K562 (cell line): Measurements from ENCODE around the gene PRR16. TPM values are rescaled to one million over a fixed set of nuclear protein-coding genes. Genes with fewer than 3 reads are reported as not detected.

ENCODE experiments used
- ATAC-seq: fragments of 200-7000 bp; cut with Tn5 transposase; 3 replicates; pipeline ENCODE4 v1.9.1; 2020; ENCODE audit warnings: moderate library complexity
- BruUV-seq: library from RNA; stranded (reverse); fragments of 400-500 nt; replicated peaks from 2 replicates; lab custom pipeline; 2021; lab: Mats Ljungman, UMichigan
- CTCF ChIA-PET: fragments of 300-600 bp; formaldehyde crosslinking; extraction: SDS; loops from one replicate; lab custom pipeline; 2021; ENCODE audit warnings: low intra/inter-chr PET ratio; lab: Yijun Ruan, JAX
- POLR2A ChIA-PET: fragments of 300-600, 350-650 bp; sonication (Branson Sonifier 250); formaldehyde crosslinking; extraction: SDS; loops from one replicate; lab custom pipeline; 2021; ENCODE audit warnings: antibody characterized with exemption, inconsistent platforms; lab: Yijun Ruan, JAX
- DNase-seq, 4 experiments: peaks; one replicate each; pipeline versions ENCODE4 v3.0.0 to v3.0.0-alpha.2; 2011 to 2018; ENCODE audit warnings: low spot score in 3 of 4, mixed read lengths in 3 of 4; ENCODE audit errors: extremely low read depth in 1 of 4
- FAIRE-seq: peaks from 2 replicates; lab custom pipeline; 2011; peaks lifted over from hg19 to GRCh38; lab: Jason Lieb, UNC
- H2AFZ ChIP-seq: 2 replicates; pipeline ENCODE4 v1.6.0; 2011; ENCODE audit warnings: low read depth, low read length, control low read depth, inconsistent platforms
- H3K27ac ChIP-seq: fragments of 200-600 bp; 3 replicates; pipeline ENCODE4 v1.8.0; 2011; ENCODE audit warnings: low read depth, mild to moderate bottlenecking, control low read depth, inconsistent platforms, low read length, moderate library complexity, mixed read lengths; ENCODE audit errors: extremely low read depth
- H3K27me3 ChIP-seq, 2 experiments: fragments of 300-600 bp in 1 of 2; 2 replicates in 1 of 2; 3 replicates in 1 of 2; pipeline versions ENCODE4 v1.6.0 to v1.8.0; 2011; ENCODE audit warnings: inconsistent platforms in 2 of 2, low read length in 2 of 2, mild to moderate bottlenecking in 1 of 2, mixed read lengths in 1 of 2, moderate library complexity in 1 of 2; ENCODE audit not compliant: control insufficient read depth in 2 of 2, insufficient read depth in 2 of 2
- H3K36me3 ChIP-seq: fragments of 300-600 bp; 3 replicates; pipeline ENCODE4 v1.8.0; 2011; ENCODE audit warnings: mild to moderate bottlenecking, low read length, inconsistent platforms; ENCODE audit not compliant: control insufficient read depth, insufficient read depth
- H3K4me1 ChIP-seq, 2 experiments: fragments of 200-600 bp in 1 of 2; replicated peaks in 1 of 2; 2 replicates in 1 of 2; 3 replicates in 1 of 2; pipeline versions ENCODE4 v1.5.1 to v1.8.0; 2011; ENCODE audit warnings: inconsistent platforms in 2 of 2, low read length in 2 of 2, mild to moderate bottlenecking in 1 of 2, mixed read lengths in 1 of 2, moderate library complexity in 1 of 2; ENCODE audit not compliant: control insufficient read depth in 2 of 2, insufficient read depth in 2 of 2
- H3K4me2 ChIP-seq: 2 replicates; pipeline ENCODE4 v1.6.1; 2011; ENCODE audit warnings: low read length, control low read depth, inconsistent platforms, mixed read lengths; ENCODE audit not compliant: insufficient read depth
- H3K4me3 ChIP-seq: fragments of 200-600 bp; sonication (generic), shearing (Covaris generic); 2 replicates; pipeline ENCODE4 v1.5.1; 2016; ENCODE audit warnings: control low read depth, inconsistent platforms
- H3K79me2 ChIP-seq: fragments of 200-600 bp; 3 replicates; pipeline ENCODE4 v1.8.0; 2011; ENCODE audit warnings: low read length, inconsistent platforms; ENCODE audit not compliant: control insufficient read depth, insufficient read depth
- H3K9ac ChIP-seq, 2 experiments: 2 replicates each; pipeline versions ENCODE4 v1.6.0 to v1.6.1; 2011; ENCODE audit warnings: low read depth in 2 of 2, low read length in 2 of 2, control low read depth in 1 of 2, inconsistent platforms in 1 of 2, mild to moderate bottlenecking in 1 of 2, mixed read lengths in 1 of 2; ENCODE audit not compliant: insufficient read depth in 1 of 2
- H3K9me1 ChIP-seq: one replicate; pipeline ENCODE4 v1.6.0; 2011; ENCODE audit warnings: inconsistent platforms, mild to moderate bottlenecking, low read length, moderate library complexity; ENCODE audit not compliant: control insufficient read depth, insufficient read depth
- H3K9me3 ChIP-seq: replicated peaks from 2 replicates; pipeline ENCODE4 v1.5.1; 2011; ENCODE audit warnings: low read depth, low read length, inconsistent platforms; ENCODE audit not compliant: control insufficient read depth, insufficient read depth
- H4K20me1 ChIP-seq: replicated peaks from 2 replicates; pipeline ENCODE4 v1.6.1; 2011; ENCODE audit warnings: low read length, inconsistent platforms, mixed read lengths; ENCODE audit not compliant: control insufficient read depth, insufficient read depth
- ARNT ChIP-seq, 2 experiments: fragments of 450-650 bp; IDR thresholded peaks; 2 replicates each; pipeline ENCODE4 v1.6.1; 2016; ENCODE audit warnings: mild to moderate bottlenecking in 1 of 2
- CBFA2T3 ChIP-seq: fragments of 450-650 bp; IDR thresholded peaks from 2 replicates; pipeline ENCODE4 v1.6.1; 2017
- E2F1 ChIP-seq: sonication (generic); formaldehyde crosslinking; IDR thresholded peaks from 2 replicates; pipeline ENCODE4 v1.8.1; 2023; ENCODE audit warnings: mild to moderate bottlenecking, missing genetic modification reagents, moderate library complexity
- FOXM1 ChIP-seq, 2 experiments: fragments of 450-650 bp in 1 of 2; sonication (generic) in 1 of 2; formaldehyde crosslinking in 1 of 2; IDR thresholded peaks; 2 replicates each; pipeline versions ENCODE4 v1.6.1 to v1.9.0; 2017 to 2022; ENCODE audit warnings: low read depth in 2 of 2, mild to moderate bottlenecking in 2 of 2, missing genetic modification reagents in 1 of 2, moderate library complexity in 1 of 2
- GABPB1 ChIP-seq: sonication (generic); formaldehyde crosslinking; IDR thresholded peaks from 2 replicates; pipeline ENCODE4 v1.8.0; 2022; ENCODE audit warnings: mild to moderate bottlenecking, missing genetic modification reagents
- GATAD2B ChIP-seq: fragments of 450-650 bp; IDR thresholded peaks from 2 replicates; pipeline ENCODE4 v1.6.1; 2017; ENCODE audit warnings: mild to moderate bottlenecking, borderline replicate concordance
- KDM1A ChIP-seq, 2 experiments: fragments of 450-650 bp; IDR thresholded peaks; 2 replicates each; pipeline ENCODE4 v1.6.1; 2016; ENCODE audit warnings: mild to moderate bottlenecking in 2 of 2
- MAFF ChIP-seq: IDR thresholded peaks from 2 replicates; pipeline ENCODE4 v1.6.1; 2012; ENCODE audit warnings: low read length, improper control_type of control experiment
- NCOA1 ChIP-seq: fragments of 450-650 bp; IDR thresholded peaks from 2 replicates; pipeline ENCODE4 v1.6.1; 2016; ENCODE audit warnings: low read depth
- RCOR1 ChIP-seq, 2 experiments: IDR thresholded peaks; 2 replicates each; pipeline ENCODE4 v1.6.1; 2012; ENCODE audit warnings: low read depth in 2 of 2, low read length in 2 of 2, borderline replicate concordance in 1 of 2, improper control_type of control experiment in 1 of 2
- RFX1 ChIP-seq: fragments of 450-650 bp; IDR thresholded peaks from 2 replicates; pipeline ENCODE4 v1.6.1; 2016; ENCODE audit warnings: mild to moderate bottlenecking, moderate library complexity
- ZNF174 ChIP-seq: fragments of 250-450 bp; sonication (Bioruptor Pico); IDR thresholded peaks from 2 replicates; pipeline ENCODE4 v1.4.0; 2020; ENCODE audit warnings: mild to moderate bottlenecking
- WGBS: fragments of 100-300 bp; shearing (Covaris generic); methylation state at CpG from one replicate; pipeline ENCODE4 v1.1.6; 2016; ENCODE audit warnings: low coverage, mixed read lengths; ENCODE audit not compliant: insufficient coverage; ENCODE audit errors: missing lambda C conversion rate; 5-methylcytosine and 5-hydroxymethylcytosine counted together
- in situ Hi-C: fragments of 300-500 bp; cut with MboI; formaldehyde crosslinking; loops from 4 replicates; pipeline ENCODE4 v1.15.0; 2018; ENCODE audit warnings: inconsistent platforms, mixed read lengths
- intact Hi-C: fragments of 100-400 bp; cut with micrococcal nuclease; formaldehyde crosslinking; loops from 2 replicates; pipeline ENCODE4 v1.14.2; 2022
- polyA plus RNA-seq, 8 experiments: library from polyadenylated mRNA; depleted of rRNA in 4 of 8; stranded (reverse) in 5 of 8; unstranded in 3 of 8; fragments of >200 nt; fragmentation: Nextera tagmentation in 2 of 8; fragmentation: Illumina TruSeq in 1 of 8; extraction: Ambion mirVana in 2 of 8; extraction: Trizol in 1 of 8; gene quantifications; 2 replicates each; pipeline versions ENCODE4 v1.2.1 to v1.2.3, GENCODE V29; 2011 to 2014; ENCODE audit warnings: inconsistent platforms in 1 of 8, missing spikeins in 1 of 8
- total RNA-seq, 7 experiments: library from RNA; depleted of rRNA in 6 of 7; stranded (reverse); fragments of >200 nt in 6 of 7; fragmentation: Illumina TruSeq in 2 of 7; extraction: Trizol in 2 of 7; gene quantifications; 2 replicates each; pipeline versions ENCODE4 v1.2.1 to v1.2.3, GENCODE V29; 2011 to 2021; ENCODE audit warnings: low replicate concordance in 1 of 7

PRR16 gene
- total and polyA plus RNA-seq, 9 of the 15 experiments (the other 6 are each of a cell fraction or from before 2014, with no cell fraction given), result 0.61 to 10.1 (median 3.3) TPM

- no peaks in the 10 kb centered on the region; the same call in 2 of the 3 replicates for H3K79me2 ChIP-seq
- no peaks in the 10 kb centered on the region for H3K9me3 ChIP-seq
- intact Hi-C loops (no loop called here), in situ Hi-C loops (no loop called here)
- no peaks in the 10 kb centered on the region for H4K20me1 ChIP-seq
- ATAC-seq, result peak; percentile 57
- no peak for FAIRE-seq
- H3K4me1 ChIP-seq, result no peaks in the 10 kb centered on the region
- no peaks in the 10 kb centered on the region for H3K9me1 ChIP-seq
- BruUV-seq, result no TSS peak
- no peaks in the 10 kb centered on the region for H3K27me3 ChIP-seq
- no peaks in the 10 kb centered on the region for H3K36me3 ChIP-seq
- 22% methylated on average over 2 of the region's 2 CpGs for WGBS
- no peak overlapping the region for H3K4me2 ChIP-seq
- no peak overlapping the region for H3K4me3 ChIP-seq
- no peak for DNase-seq
- H3K27ac ChIP-seq, result peak overlapping the region; percentile 19; the same call in 1 of the 3 replicates
- TF ChIP-seq KDM1A (IDR thresholded peaks at IDR 0.05) (peak; percentile 45 to 61; a peak in 3 of 4 replicates), ZNF174 (CRISPR knock-in tag) (no peak), MAFF (no peak), RCOR1 (IDR thresholded peaks at IDR 0.05; ENCODE audit: borderline replicate concordance in 1 of 2, low read depth in 2 of 2, low read length in 2 of 2) (0 out of 4 replicates have a peak, but pooled peaks of 1 of the 2 experiments have one; percentile 31), NCOA1 (no peak), CBFA2T3 (0 out of 2 replicates have a peak, but pooled peaks have one; percentile 19), E2F1 (CRISPR knock-in tag) (no peak), ARNT (IDR thresholded peaks at IDR 0.05) (no peak), RFX1 (no peak), FOXM1 (IDR thresholded peaks at IDR 0.05; ENCODE audit: low read depth) (peak; percentile 64; the same call in 1 of the 2 replicates), FOXM1 (CRISPR knock-in tag; IDR thresholded peaks at IDR 0.05; ENCODE audit: low read depth) (no peak), GABPB1 (CRISPR knock-in tag) (no peak), GATAD2B (no peak)
- ChIA-PET POLR2A (no interaction called here), CTCF (no interaction called here)
- H2AFZ ChIP-seq, result no peak overlapping the region
- H3K9ac ChIP-seq, result no peak overlapping the region
Observed at GRCh38 chr5:120540097-120540496, 76.0 kb downstream of the PRR16 start.
